Liver (tissue), 9 donors: ENCODE results near the gene ZFX. TPM values are rescaled to one million over a fixed set of nuclear protein-coding genes. Genes with fewer than 3 reads are reported as not detected.

ENCODE experiments used
- DNase-seq: peaks from one replicate; pipeline ENCODE4 v3.0.0-alpha.2; 2017; ENCODE audit warnings: low spot score
- H3K27ac ChIP-seq, 2 donors: one replicate each; pipeline ENCODE4 v1.7.0; 2013; ENCODE audit warnings: inconsistent platforms in 2 of 2, low read length in 2 of 2, control low read depth in 1 of 2, low read depth in 1 of 2, mild to moderate bottlenecking in 1 of 2
- H3K27me3 ChIP-seq, 4 donors: one replicate each; pipeline versions ENCODE4 v1.6.1 to v1.7.0; 2013; ENCODE audit warnings: low read length in 3 of 4, inconsistent platforms in 1 of 4, mild to moderate bottlenecking in 1 of 4, moderate library complexity in 1 of 4; ENCODE audit not compliant: control insufficient read depth in 4 of 4, insufficient read depth in 4 of 4
- H3K36me3 ChIP-seq, 4 donors: one replicate each; pipeline versions ENCODE4 v1.6.1 to v1.7.0; 2013; ENCODE audit warnings: low read length in 3 of 4, mild to moderate bottlenecking in 3 of 4, low read depth in 1 of 4, moderate library complexity in 1 of 4; ENCODE audit not compliant: control insufficient read depth in 4 of 4, insufficient read depth in 3 of 4
- H3K4me1 ChIP-seq, 4 donors: one replicate each; pipeline versions ENCODE4 v1.6.1 to v1.7.0; 2013; ENCODE audit warnings: low read length in 3 of 4, mild to moderate bottlenecking in 3 of 4, moderate library complexity in 1 of 4; ENCODE audit not compliant: control insufficient read depth in 4 of 4, insufficient read depth in 4 of 4
- H3K4me3 ChIP-seq, 3 donors: one replicate each; pipeline versions ENCODE4 v1.6.1 to v1.7.0; 2013; ENCODE audit warnings: low read length in 3 of 3, control low read depth in 1 of 3, low read depth in 1 of 3, mild to moderate bottlenecking in 1 of 3
- H3K9ac ChIP-seq, 2 donors: one replicate each; pipeline ENCODE4 v1.7.0; 2013; ENCODE audit warnings: low read length in 2 of 2, mild to moderate bottlenecking in 2 of 2, moderate library complexity in 2 of 2, control low read depth in 1 of 2, low read depth in 1 of 2
- H3K9me3 ChIP-seq, 4 donors: one replicate each; pipeline versions ENCODE4 v1.6.1 to v1.7.0; 2013; ENCODE audit warnings: low read length in 3 of 4; ENCODE audit not compliant: control insufficient read depth in 4 of 4
- EGR1 ChIP-seq, 2 donors: IDR thresholded peaks; 2 replicates each; pipeline ENCODE4 v1.6.1; 2016 to 2018; ENCODE audit warnings: antibody characterized with exemption in 2 of 2, low read depth in 2 of 2
- FOXA1 ChIP-seq: IDR thresholded peaks from 2 replicates; pipeline ENCODE4 v1.6.1; 2016; ENCODE audit warnings: antibody characterized with exemption
- FOXA2 ChIP-seq: IDR thresholded peaks from 2 replicates; pipeline ENCODE4 v1.6.1; 2016; ENCODE audit warnings: antibody characterized with exemption
- GABPA ChIP-seq, 2 donors: IDR thresholded peaks in 1 of 2; conservative IDR thresholded peaks in 1 of 2; 2 replicates each; pipeline ENCODE4 v1.6.1; 2016; ENCODE audit warnings: antibody characterized with exemption in 2 of 2, mild to moderate bottlenecking in 1 of 2, moderate library complexity in 1 of 2
- HNF4A ChIP-seq, 2 donors: conservative IDR thresholded peaks; 2 replicates each; pipeline ENCODE4 v1.6.1; 2016; ENCODE audit warnings: antibody characterized with exemption in 2 of 2, mild to moderate bottlenecking in 2 of 2
- HNF4G ChIP-seq: IDR thresholded peaks from 2 replicates; pipeline ENCODE4 v1.6.1; 2016; ENCODE audit warnings: antibody characterized with exemption
- JUND ChIP-seq, 2 donors: IDR thresholded peaks; 2 replicates each; pipeline ENCODE4 v1.6.1; 2016; ENCODE audit warnings: antibody characterized with exemption in 2 of 2
- NR2F2 ChIP-seq: IDR thresholded peaks from 2 replicates; pipeline ENCODE4 v1.6.1; 2016; ENCODE audit warnings: antibody characterized with exemption
- RAD21 ChIP-seq, 2 donors: IDR thresholded peaks; 2 replicates each; pipeline ENCODE4 v1.6.1; 2016; ENCODE audit warnings: antibody characterized with exemption in 2 of 2, mild to moderate bottlenecking in 2 of 2
- RXRA ChIP-seq, 2 donors: IDR thresholded peaks; 2 replicates each; pipeline ENCODE4 v1.6.1; 2017 to 2018; ENCODE audit warnings: antibody characterized with exemption in 2 of 2, mild to moderate bottlenecking in 1 of 2
- SP1 ChIP-seq: IDR thresholded peaks from 2 replicates; pipeline ENCODE4 v1.6.1; 2018; ENCODE audit warnings: antibody characterized with exemption, mild to moderate bottlenecking
- TAF1 ChIP-seq: conservative IDR thresholded peaks from 2 replicates; pipeline ENCODE4 v1.6.1; 2016; ENCODE audit warnings: antibody characterized with exemption, mild to moderate bottlenecking
- YY1 ChIP-seq: IDR thresholded peaks from 2 replicates; pipeline ENCODE4 v1.6.1; 2016; ENCODE audit warnings: antibody characterized with exemption, mild to moderate bottlenecking
- whole genome bisulfite sequencing: extraction: QIAGEN DNeasy Blood & Tissue Kit; methylation state at CpG from one replicate; pipeline ENCODE4 v1.1.7; 2013; 5-methylcytosine and 5-hydroxymethylcytosine counted together
- polyA plus RNA-seq, 2 donors: library from polyadenylated mRNA; stranded (reverse) in 1 of 2; unstranded in 1 of 2; fragments of 200-250 nt in 1 of 2; fragments of >200 nt in 1 of 2; fragmentation: Nextera tagmentation in 1 of 2; extraction: Ambion mirVana in 1 of 2; gene quantifications; one replicate each; pipeline versions ENCODE4 v1.2.1 to v1.2.3, GENCODE V29; 2013 to 2015
- total RNA-seq, 2 donors: library from RNA; depleted of rRNA; stranded (reverse); fragments of >200 nt; gene quantifications; one replicate each; pipeline ENCODE4 v1.2.3, GENCODE V29; 2014
- TF ChIP-seq, protein P1 (sequence below): IDR thresholded peaks from 2 replicates; pipeline ENCODE4 v1.6.1; 2016; ENCODE audit warnings: antibody characterized with exemption
- TF ChIP-seq, protein P2 (sequence below): IDR thresholded peaks from 2 replicates; pipeline ENCODE4 v1.6.1; 2016; ENCODE audit warnings: antibody characterized with exemption
- TF ChIP-seq, protein P3 (sequence below): IDR thresholded peaks from 2 replicates; pipeline ENCODE4 v1.6.1; 2016; ENCODE audit warnings: antibody characterized with exemption, mild to moderate bottlenecking
- TF ChIP-seq, protein P4 (sequence below): fragments of 150-350 bp; IDR thresholded peaks from 2 replicates; pipeline ENCODE4 v1.5.1; 2017; ENCODE audit warnings: improper control_type of control experiment, low read depth, low read length; ENCODE audit not compliant: missing input control
- TF ChIP-seq, protein P5 (sequence below): IDR thresholded peaks from 2 replicates; pipeline ENCODE4 v1.6.1; 2016; ENCODE audit warnings: antibody characterized with exemption
- donor health status: healthy.
- donor health status: healthy.
- donor health status: healthy.
- donor health status: healthy.
- donor health status: healthy.

Gene ZFX
- total and polyA plus RNA-seq, 4 donors = 3.8 to 50.0 (median 19.0) TPM

DNA sequence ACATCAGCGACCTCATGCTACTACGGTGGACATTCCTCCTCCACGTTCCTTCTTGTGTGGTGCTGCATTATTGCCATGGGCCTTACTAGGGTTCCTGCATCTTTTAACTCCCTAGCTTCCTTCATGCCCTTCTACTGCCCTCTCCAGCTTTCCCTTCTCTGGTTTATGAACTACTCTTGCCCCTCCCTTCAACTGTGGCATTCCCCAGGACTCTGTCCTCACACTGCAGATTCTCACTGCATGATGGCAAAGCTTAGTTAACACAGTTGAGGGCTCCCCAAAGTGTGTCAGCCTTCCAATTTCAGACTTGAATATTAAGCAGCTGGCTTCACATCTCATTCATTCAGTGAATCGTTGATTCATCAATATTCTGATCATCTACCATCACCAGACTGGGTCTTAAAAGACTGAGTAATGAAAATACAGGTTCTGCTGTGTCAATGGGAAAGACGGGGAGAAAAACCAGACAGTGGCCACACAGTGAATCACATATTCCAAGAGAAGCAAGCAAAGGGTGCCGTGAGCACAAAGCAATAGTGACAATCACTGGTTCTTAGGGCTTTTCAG, 53.0 kb downstream of the ZFX start:
- H3K4me3 ChIP-seq = no peak overlapping the region
- peaks cover 3 to 30% (median 22%) of the 10 kb centered on the region in 4 donors for H3K4me1 ChIP-seq
- no peak for DNase-seq
- TF ChIP-seq SP1 (no peak), NR2F2 (no peak), RXRA (IDR thresholded peaks at IDR 0.05) (no peak), EGR1 (IDR thresholded peaks at IDR 0.05; ENCODE audit: low read depth in 2 of 2) (no peak), YY1 (no peak)
- TF ChIP-seq, protein P1, sequence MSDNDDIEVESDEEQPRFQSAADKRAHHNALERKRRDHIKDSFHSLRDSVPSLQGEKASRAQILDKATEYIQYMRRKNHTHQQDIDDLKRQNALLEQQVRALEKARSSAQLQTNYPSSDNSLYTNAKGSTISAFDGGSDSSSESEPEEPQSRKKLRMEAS = no peak
- TF ChIP-seq, protein P2, sequence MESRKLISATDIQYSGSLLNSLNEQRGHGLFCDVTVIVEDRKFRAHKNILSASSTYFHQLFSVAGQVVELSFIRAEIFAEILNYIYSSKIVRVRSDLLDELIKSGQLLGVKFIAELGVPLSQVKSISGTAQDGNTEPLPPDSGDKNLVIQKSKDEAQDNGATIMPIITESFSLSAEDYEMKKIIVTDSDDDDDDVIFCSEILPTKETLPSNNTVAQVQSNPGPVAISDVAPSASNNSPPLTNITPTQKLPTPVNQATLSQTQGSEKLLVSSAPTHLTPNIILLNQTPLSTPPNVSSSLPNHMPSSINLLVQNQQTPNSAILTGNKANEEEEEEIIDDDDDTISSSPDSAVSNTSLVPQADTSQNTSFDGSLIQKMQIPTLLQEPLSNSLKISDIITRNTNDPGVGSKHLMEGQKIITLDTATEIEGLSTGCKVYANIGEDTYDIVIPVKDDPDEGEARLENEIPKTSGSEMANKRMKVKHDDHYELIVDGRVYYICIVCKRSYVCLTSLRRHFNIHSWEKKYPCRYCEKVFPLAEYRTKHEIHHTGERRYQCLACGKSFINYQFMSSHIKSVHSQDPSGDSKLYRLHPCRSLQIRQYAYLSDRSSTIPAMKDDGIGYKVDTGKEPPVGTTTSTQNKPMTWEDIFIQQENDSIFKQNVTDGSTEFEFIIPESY = no peak
- no peaks in the 10 kb centered on the region for H3K27me3 ChIP-seq
- peaks cover 0 to 9% (median 4%) of the 10 kb centered on the region in 4 donors for H3K36me3 ChIP-seq
- 79% methylated on average over 6 of the region's 6 CpGs for WGBS
- H3K27ac ChIP-seq = no peak overlapping the region
- H3K9me3 ChIP-seq = no peaks in the 10 kb centered on the region
- H3K9ac ChIP-seq = peak overlapping the region in 1 of 2 donors; percentile 31

DNA sequence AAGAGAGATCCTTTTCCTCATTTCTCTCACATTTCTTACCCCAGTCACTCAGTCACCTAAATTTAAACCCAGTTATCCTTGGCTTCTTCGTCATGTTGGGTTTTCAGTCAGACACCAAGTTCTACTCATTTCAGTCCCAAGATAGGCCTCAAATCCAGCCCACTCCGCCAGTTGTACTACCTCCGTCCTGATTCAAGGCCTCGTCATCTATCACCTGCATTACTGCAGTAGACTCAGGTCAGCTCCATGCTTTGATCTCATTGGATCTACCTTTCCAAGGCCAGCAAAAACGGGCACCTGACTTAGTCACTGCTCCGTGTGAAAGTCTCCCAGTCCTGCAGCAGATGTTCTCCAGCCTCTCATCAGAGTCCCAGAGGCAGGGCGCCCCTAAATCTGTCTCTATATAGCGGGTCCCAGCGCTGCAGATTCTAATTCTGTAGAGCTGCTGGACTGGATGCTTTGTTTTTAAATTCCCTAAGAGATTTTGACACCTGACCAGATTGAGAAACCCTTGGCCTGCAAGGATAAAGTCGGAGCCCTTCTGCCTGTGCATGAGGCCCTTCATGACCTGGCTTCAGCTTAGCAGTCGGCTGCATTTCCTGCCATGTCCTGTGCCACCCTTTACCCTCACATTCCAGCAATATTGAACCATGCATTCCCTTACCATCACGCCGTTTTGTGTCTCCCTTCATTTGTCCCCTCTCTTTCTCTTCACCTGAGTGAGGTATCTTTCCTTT, 53.7 kb downstream of the ZFX start:
- TF ChIP-seq, protein P3, sequence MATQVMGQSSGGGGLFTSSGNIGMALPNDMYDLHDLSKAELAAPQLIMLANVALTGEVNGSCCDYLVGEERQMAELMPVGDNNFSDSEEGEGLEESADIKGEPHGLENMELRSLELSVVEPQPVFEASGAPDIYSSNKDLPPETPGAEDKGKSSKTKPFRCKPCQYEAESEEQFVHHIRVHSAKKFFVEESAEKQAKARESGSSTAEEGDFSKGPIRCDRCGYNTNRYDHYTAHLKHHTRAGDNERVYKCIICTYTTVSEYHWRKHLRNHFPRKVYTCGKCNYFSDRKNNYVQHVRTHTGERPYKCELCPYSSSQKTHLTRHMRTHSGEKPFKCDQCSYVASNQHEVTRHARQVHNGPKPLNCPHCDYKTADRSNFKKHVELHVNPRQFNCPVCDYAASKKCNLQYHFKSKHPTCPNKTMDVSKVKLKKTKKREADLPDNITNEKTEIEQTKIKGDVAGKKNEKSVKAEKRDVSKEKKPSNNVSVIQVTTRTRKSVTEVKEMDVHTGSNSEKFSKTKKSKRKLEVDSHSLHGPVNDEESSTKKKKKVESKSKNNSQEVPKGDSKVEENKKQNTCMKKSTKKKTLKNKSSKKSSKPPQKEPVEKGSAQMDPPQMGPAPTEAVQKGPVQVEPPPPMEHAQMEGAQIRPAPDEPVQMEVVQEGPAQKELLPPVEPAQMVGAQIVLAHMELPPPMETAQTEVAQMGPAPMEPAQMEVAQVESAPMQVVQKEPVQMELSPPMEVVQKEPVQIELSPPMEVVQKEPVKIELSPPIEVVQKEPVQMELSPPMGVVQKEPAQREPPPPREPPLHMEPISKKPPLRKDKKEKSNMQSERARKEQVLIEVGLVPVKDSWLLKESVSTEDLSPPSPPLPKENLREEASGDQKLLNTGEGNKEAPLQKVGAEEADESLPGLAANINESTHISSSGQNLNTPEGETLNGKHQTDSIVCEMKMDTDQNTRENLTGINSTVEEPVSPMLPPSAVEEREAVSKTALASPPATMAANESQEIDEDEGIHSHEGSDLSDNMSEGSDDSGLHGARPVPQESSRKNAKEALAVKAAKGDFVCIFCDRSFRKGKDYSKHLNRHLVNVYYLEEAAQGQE = no peak
- TF ChIP-seq RAD21 (IDR thresholded peaks at IDR 0.05) (no peak), EGR1 (IDR thresholded peaks at IDR 0.05; ENCODE audit: low read depth in 2 of 2) (no peak), GABPA (IDR thresholded peaks at IDR 0.05 in 1 of 2, conservative IDR thresholded peaks at IDR 0.05 in 1 of 2) (no peak), NR2F2 (no peak), HNF4A (conservative IDR thresholded peaks at IDR 0.05) (no peak), HNF4G (no peak), FOXA1 (no peak), RXRA (IDR thresholded peaks at IDR 0.05) (no peak), JUND (IDR thresholded peaks at IDR 0.05) (no peak), FOXA2 (no peak), SP1 (no peak), TAF1 (no peak), YY1 (no peak)
- TF ChIP-seq, protein P4, sequence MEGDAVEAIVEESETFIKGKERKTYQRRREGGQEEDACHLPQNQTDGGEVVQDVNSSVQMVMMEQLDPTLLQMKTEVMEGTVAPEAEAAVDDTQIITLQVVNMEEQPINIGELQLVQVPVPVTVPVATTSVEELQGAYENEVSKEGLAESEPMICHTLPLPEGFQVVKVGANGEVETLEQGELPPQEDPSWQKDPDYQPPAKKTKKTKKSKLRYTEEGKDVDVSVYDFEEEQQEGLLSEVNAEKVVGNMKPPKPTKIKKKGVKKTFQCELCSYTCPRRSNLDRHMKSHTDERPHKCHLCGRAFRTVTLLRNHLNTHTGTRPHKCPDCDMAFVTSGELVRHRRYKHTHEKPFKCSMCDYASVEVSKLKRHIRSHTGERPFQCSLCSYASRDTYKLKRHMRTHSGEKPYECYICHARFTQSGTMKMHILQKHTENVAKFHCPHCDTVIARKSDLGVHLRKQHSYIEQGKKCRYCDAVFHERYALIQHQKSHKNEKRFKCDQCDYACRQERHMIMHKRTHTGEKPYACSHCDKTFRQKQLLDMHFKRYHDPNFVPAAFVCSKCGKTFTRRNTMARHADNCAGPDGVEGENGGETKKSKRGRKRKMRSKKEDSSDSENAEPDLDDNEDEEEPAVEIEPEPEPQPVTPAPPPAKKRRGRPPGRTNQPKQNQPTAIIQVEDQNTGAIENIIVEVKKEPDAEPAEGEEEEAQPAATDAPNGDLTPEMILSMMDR = no peak
- TF ChIP-seq, protein P2 = no peak
- TF ChIP-seq, protein P1 = no peak
- TF ChIP-seq, protein P5, sequence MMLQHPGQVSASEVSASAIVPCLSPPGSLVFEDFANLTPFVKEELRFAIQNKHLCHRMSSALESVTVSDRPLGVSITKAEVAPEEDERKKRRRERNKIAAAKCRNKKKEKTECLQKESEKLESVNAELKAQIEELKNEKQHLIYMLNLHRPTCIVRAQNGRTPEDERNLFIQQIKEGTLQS = no peak
- DNase-seq = no peak
- WGBS = 77% methylated on average over 13 of the region's 13 CpGs

More for the DNA sequence above, 53.7 kb downstream of the ZFX start:
- Histone ChIP-seq H3K9me3 (no peaks in the 10 kb centered on the region), H3K27me3 (no peaks in the 10 kb centered on the region), H3K36me3 (peaks cover 0 to 16% (median 8%) of the 10 kb centered on the region in 4 donors), H3K9ac (no peak overlapping the region), H3K27ac (no peak overlapping the region), H3K4me1 (peaks cover 3 to 30% (median 22%) of the 10 kb centered on the region in 4 donors), H3K4me3 (no peak overlapping the region)
